Epidermal melanocyte (primary cell): ENCODE measurements around the gene LARP4B.

ENCODE experiments used
- DNase-seq: peaks from one replicate; pipeline ENCODE4 v3.0.0; 2011; ENCODE audit warnings: low spot score; ENCODE audit not compliant: insufficient read length

Gene LARP4B

DNA sequence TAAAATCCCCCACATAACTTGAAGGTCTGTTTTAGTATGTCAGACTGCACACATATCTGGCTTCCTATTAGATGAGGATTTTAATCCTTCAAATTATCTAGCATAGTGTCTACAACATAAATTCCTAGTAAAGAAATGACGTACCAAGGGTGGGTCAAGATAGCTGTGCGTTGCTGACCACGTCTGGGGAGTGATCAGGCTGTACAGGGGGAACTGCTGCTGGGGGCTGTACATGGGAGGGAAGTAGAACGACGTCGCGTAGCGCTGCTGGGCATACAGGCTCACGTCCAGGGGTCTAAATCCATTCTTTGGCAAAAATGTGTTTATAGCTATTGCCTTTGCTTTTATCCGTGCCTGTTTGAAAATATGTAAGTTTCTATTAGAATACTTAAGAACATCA, 102.3 kb downstream of the LARP4B start:
- no peak for DNase-seq

DNA sequence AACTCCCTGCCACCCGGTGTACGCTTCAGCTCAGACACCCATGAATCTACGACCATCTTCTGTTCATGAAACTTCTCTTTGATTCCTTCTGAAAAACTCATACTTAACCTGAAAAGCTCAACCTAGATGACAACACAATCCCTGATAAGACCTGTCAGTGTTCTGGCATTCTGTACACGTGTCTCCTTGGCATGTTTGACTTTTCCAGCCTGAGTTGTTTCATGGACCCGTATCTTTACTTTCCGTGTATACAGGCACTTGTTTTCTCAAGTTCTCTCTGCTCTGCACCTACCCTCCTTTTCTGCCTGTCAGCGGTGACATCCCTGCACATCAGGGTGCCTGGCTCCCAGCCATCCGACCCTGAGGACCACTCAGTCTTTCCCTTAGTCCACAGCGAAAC, 103.3 kb downstream of the LARP4B start:
- no peak for DNase-seq

DNA sequence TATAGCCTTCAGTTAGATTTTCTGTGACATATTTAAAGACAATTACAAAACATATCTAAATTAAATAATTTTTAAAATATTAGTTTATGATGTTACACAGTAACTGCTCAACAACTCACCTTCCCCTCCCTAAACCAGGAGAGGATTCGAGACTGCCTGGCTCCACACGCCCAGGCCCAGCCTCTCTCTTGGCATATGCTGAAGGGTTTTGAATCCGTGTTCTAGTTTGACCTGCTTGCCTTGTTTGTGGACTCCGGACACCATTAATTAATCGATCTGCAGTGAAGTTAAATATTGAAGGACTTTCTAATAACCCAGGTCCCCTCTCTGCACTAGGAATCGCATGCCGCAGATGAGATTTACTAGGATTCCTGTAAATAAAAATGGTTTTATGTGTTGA, 106.6 kb downstream of the LARP4B start:
- no peak for DNase-seq

DNA sequence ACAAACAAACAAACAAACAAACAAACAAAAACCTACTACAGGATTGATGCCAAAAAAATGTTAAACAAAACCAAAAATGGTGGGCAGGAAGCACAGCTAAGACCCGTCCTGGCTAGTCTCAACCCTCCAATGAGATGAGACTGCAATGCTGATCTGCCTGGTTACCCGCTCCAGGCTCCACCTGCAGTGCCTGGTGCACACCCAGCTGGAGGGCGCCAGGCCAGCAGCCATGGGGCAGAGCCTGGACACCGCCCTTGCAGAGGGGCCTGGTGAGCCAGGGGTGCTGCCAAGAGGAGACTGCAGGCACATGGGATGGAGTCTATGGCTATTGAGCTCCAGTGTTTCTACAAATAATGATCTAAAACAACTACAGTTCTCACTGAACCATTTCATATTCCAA, 107.0 kb downstream of the LARP4B start:
- DNase-seq, result no peak

DNA sequence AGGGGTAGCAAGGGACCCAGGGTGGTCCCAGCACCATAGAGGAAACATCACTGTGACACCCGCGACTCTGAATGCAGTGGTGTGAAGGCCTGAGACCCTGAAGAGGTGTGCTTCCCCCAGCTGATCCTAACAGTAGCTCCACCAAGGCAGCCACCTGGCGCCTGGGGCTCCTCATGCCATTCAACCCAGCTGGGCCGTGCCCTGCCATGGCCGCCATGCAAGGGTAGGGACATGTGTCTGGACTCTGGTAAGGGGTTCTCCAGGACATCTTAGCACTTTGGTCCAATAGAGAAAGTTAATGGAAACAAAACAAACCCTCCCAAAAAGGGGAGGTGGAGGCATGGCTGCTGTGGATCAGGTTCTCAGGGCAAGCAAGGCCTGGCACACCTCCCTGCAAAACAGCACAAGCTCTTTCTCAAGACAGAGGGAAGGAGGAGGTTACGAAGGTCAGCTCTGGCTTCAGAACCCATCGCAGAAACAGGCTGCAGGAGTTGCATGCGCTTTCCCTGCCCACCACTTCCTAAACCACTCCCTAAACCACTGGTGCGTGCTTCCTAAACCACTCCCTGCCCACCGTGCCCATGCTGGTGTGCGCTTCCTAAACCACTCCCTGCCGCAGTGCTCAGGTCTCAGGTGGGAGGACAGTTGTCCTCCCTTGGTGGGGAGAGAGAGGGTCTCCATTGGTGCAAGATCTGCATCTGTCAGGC, 108.7 kb downstream of the LARP4B start:
- no peak for DNase-seq

DNA sequence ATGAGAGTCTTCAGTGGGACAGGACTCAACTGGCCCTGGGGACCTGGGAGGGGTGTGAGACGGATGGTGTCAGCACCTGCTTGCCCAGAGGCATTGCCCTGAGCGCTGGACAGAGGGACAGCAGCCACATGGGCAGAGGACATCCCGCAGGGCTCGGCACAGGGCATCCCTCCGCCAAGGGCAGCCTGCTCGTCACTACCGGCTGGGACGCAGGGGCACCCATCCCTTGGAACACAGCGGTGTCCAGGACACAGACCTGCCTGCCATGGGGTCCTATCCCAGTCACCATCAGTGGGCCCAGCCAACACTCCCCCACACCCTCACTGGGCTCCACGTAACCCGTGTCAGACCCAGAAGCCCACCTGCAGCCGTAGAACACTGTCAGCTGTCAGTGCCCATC, 109.3 kb downstream of the LARP4B start:
- no peak for DNase-seq

DNA sequence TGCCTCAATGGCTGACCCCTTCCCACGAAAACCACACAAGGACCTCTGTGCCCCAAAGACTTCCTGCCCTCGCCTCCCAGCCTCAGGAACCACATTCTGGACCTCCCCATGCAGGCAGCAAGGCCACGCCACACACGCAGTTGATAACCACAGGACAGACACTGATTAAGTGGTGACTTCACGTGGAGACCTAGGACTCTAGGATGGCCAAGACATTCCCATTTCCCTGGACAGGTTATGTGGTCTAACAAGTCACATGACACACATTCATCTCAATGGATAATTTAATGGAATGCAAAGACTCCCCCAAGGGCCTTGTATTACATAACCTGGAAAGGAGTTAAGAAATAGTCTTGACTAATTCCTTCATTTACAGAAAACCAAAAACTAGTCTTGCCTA, 110.2 kb downstream of the LARP4B start:
- DNase-seq, result no peak

DNA sequence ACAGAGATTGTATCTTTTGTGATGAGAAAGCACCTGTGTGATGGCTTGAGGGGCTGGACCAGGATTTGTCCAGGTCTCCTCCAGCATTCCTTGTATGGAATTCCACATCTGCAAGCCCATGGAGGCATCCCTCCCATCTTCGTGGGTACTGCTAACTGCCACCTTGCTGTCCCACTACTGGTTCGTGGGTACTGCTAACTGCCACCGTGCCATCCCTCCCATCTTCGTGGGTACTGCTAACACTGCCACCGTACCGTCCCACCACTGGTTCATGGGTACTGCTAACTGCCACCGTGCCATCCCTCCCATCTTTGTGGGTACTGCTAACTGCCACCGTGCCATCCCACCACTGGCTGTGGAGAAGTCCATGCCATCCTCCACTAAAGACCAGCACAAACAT, 111.7 kb downstream of the LARP4B start:
- no peak for DNase-seq

DNA sequence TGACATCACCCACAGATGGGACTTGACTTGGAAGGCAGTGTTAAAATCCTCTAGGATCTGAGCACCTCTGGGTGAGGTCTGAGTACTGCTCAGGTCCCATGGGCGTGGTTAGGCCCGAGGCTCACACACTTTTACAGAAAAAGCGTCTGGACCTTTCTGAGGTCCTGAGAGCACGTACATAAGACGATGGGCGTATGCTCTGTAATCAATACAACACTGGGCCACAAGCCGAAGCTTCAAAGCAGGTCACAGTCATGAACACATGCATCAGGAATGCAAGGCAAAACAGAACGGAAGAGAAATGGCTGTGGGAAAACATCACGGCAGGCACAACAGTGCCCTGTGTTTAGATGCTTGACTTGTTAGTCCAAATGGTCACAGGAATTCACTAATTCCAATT, 112.2 kb downstream of the LARP4B start:
- no peak for DNase-seq

DNA sequence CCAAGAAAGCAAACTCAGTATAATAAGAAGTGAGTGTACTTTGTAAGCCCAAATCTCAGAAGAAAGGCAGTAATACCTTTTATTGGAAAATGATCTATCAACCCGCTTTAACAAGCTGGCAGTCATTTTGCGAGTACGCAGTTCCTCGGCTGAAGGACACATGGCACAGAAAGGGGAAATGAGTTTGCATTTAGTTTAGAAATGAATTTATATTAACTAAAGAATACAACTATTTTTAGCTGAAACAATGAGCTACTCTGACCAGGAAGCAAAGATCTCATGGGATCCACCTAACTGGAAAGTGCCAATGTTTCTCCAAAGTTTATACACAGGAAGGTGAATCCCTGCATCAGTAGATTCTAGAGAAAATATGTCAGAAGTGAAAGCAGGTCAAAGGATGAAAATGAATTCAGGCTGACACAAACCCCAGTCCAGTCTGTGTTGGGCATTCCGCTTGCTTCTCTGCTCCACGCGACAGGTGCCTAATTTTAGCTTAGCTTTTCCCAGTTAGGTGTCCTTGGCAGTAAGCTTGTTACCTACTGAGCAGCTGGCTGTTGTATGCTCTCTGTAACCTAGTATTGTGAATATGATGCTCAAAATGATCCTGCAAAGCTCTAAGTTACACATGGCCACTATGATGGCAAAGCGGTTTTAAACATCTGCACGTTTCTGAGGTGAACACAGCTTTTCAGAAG, 112.8 kb downstream of the LARP4B start:
- no peak for DNase-seq

DNA sequence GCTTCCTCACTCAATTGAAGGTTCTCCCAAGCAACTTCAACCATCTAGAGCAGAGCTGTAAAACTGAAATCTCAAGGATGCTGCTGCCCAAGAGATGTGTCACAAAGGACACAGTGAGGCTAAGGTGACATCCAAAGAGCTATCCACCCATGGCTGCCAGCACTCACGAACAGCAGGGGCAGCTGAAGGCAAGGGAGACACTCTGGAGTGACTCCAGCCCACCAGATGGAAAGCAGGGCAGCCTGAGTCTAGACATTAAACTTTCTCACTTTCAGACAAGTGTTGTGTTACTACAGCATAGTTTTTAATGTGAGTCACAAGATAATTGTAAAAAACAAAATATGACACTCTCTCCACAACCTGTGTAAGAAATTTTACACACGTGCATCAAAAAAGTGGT, 113.5 kb downstream of the LARP4B start:
- DNase-seq, result no peak

DNA sequence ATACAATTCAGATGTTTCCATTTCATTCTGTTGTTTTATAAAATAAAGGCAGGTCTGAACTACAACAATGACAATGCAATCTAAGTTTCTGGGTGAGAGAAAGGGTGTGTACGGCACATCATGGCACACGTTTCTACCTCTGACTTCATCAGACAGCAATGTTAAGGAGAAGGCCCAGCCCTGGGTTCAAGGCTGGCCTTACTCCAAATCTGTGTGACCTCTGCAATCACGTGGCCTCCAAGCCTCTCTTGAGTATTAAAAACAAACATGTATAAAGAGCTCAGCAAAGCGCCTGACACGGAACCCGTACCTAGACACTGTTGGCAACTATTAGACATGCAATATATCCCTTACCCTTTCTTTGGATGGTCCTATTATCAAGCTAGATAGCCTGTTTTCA, 114.1 kb downstream of the LARP4B start:
- no peak for DNase-seq

DNA sequence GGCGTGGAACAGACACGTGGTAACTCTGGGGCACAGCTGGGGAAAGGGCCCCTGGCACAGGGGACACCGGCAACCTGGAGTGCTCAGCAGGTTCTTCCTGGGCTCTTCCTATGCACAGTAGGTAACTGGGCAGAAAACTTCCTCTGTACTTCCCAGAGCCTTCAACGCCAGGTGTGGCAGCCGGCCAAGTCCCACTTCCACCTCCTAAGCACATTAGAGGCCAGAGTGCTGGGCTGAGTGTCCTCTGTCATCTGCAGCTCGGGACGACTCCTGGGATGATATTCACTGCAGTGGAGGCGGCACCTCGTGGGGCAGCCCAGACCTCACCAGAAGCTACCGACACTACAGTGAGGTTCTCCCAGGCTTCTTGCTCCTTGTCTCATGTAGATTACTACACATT, 114.5 kb downstream of the LARP4B start:
- no peak for DNase-seq

DNA sequence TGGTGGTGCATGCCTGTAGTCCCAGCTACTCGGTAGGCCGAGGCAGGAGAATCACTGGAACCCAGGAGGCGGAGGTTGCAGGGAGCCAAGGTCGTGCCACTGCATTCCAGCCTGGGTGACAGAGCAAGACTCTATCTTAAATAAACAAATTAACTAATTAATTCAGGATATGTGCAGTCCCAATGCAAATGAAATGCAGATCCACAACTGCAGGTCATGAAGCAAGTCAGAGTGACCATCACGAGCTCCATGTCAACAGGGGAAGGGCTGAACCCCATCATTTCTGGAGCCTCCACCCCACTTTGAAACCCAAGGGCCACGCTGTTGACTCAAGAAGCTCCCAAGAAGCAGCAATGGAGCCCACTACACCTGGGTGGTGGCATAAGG, 115.4 kb downstream of the LARP4B start:
- DNase-seq, result no peak

DNA sequence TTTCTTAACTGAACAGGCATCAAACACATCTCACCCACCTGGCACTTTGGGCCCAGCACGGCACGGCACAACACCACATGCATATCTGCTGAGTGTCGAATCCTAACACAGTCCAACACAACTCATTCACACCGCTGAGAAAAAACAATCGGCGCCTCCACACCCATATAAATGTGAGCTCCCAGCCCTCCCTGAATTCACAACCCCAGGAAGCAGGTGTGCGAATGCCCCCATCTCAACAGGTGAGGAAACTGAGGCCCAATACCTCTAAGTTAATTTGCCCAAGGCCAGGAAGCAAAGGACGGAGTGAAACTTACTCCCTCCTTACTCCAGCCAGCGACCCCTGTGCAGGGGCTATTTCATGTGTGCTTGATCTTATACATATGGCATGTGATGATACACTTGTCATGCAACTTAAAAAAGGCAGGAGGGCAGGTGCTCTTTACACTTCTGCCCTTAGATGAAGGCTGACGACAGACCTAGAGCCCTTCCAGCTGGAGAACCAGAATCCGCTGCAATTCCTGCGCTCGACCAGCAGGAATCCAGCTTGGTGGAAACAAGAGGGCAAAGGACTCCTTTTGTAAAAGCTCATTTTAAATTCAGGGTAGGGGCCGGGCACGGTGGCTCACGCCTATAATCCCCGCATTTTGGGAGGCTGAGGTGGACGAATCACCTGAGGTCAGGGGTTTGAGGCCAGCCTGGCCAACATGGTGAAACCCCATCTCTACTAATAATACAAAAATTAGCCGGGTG, 116.0 kb downstream of the LARP4B start:
- DNase-seq, result no peak

DNA sequence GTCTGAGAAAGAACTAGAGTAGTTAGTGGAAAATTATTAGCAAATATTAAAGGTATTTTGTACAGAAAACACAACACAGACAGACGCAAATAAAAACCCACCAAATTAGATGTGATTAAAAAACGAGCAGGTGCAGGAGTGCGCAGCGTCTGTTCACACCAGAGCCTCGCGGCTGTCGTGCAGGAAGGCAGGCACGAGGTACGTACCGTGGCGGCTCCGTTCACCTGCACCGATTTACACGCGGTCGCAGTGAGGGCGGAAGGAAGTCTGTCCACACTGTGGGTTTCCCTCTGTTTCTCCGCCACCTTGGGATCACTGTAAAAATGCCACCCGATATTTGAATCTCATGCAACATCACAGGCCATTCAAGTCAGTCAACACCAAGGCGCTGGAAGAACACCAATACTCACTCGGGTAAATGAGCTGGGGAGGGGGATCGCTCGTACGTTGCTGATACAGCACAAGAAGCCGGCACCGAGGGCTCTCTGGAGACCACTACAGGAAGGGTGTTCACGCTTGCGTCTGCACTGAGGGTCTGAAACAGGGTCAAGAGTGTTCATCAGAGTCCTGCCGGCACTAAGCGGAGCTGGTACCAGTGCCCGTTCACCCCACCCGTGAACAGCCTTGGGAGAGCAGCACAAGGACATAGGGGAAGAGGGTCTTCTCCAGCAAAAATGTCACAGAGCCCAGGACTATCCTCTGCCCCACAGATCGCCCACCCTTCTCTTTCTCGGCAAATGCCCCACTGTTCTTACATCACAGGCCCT, 116.8 kb downstream of the LARP4B start:
- DNase-seq, result no peak

DNA sequence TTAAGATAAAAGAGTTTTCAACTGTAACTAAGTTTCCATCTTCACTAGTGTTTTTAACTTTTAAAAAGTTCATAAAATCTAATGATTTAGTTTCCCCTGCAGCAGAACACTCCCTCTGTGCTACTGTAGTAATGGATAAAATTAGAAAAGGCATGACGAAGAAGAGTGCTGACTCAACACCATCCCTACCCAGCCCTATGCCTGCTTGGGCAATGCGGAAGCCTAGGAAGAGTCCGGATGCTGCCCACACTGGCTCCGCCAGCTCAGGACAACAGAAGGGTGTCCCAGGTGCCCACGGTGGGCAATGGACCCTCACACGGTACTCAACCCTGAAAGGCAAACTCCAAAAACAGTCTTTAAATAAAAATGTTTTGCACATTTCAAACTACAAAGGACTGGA, 118.2 kb downstream of the LARP4B start:
- no peak for DNase-seq

DNA sequence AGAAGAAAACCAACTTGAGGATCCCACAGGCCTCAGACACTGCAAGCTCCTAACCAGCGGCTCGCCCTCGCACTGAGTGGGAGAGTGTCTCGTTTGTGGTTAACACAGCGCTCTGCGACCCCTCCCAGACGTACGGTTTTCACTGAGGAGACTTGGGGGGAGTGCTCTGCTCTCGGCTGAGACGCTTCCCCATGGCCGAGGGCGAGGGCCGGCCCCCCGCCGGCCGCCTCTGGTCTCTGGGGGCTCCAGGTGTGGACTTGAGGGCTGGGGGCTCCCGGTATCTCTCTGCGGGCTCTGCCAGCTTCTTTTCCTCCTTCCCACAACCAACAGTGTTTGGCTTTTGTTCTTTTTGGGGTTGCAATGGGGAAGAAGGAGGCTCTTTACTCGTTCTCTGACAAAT, 118.7 kb downstream of the LARP4B start:
- DNase-seq, result no peak

DNA sequence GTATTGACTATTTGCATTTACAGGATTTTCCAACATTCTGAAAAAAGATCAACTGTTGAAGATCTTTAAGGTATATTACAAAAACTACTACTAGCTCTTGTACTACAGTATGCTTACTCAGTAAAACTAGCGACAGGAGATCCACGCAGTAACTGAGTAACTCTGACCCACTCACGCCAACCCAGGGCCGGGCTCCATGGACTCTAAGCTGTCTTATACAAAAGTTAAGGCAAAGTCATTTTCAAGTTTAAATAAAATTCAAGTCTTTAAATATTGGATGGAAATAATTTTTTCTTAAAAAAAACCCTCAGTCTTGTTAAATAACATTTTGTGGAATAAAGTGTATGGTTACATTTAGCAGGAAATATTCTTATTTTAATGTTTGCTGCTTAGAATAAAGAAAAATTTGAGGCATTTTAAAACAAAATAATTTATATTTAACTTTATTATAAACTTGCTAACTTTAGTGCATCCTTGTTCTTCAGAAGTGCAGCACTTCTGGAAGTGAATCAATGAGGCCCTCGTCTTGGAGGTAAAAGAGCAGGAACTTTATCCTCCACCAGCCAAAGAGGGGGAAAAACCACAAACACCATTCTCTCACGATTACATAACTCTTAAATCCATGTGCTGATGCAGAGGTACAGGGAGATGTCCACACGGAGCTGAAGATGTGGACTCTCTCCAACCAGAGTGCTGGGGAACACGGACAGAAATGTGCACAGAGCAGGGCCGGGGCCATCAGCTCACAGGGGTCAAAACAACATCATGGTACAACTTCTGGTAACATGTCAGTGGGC, 119.9 kb downstream of the LARP4B start:
- no peak for DNase-seq

DNA sequence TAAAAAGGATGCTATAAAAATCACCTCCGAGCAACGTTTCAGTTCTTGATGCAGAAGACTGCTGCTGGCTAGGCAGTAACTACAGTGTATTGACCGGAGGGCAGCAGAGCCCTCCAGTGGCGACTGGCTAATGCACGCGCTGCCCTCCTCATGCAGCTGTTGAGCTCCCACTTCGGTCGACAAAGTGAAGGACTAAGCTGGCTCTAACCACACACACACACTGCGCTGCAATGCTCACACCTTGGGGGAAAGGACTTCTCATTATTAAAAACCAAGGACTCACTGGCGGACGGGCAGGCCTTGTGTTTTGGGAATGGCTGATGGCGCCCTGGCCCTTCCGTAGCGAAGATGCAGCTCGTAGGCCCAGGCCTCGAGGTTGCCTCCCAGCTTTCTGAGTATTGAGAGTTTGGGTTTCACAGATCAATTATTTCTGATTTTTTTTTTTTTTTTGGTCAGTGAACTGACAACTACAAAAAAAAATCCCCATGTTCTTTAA, 121.1 kb downstream of the LARP4B start:
- DNase-seq, result no peak
